22Rv1 (cell line): ENCODE data around the gene FUT2.

Experiments
- ZFX ChIP-seq: fragments of 450-650 bp; IDR thresholded peaks from 2 replicates; pipeline ENCODE4 v1.6.1; 2017; ENCODE audit warnings: antibody characterized with exemption, borderline replicate concordance
- TF ChIP-seq, protein P1 (sequence below): fragments of 450-650 bp; IDR thresholded peaks from 2 replicates; pipeline ENCODE4 v1.5.1; 2017; ENCODE audit warnings: mild to moderate bottlenecking

DNA sequence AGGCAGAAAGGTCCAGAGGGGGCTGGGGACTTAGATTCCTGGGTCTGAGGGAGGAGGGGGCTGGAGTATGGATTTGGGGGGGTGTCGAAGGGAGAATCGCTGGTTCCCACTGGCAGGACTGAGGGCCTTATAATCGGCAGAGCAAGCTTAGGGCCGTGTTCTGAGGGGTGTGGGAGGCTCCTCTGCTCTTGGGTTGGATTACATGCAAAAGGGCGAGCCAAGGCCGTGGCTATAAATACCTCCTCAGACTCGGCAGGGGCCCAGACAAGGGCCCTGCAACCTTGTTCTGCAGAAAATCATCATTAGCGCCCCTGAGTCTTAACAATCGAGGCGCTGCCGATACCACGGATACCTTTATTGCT, 24.5 kb downstream of the FUT2 start:
- TF ChIP-seq, protein P1, sequence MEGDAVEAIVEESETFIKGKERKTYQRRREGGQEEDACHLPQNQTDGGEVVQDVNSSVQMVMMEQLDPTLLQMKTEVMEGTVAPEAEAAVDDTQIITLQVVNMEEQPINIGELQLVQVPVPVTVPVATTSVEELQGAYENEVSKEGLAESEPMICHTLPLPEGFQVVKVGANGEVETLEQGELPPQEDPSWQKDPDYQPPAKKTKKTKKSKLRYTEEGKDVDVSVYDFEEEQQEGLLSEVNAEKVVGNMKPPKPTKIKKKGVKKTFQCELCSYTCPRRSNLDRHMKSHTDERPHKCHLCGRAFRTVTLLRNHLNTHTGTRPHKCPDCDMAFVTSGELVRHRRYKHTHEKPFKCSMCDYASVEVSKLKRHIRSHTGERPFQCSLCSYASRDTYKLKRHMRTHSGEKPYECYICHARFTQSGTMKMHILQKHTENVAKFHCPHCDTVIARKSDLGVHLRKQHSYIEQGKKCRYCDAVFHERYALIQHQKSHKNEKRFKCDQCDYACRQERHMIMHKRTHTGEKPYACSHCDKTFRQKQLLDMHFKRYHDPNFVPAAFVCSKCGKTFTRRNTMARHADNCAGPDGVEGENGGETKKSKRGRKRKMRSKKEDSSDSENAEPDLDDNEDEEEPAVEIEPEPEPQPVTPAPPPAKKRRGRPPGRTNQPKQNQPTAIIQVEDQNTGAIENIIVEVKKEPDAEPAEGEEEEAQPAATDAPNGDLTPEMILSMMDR = no peak
- no peak for TF ChIP-seq ZFX
